WTC11 (cell line): ENCODE results near the gene GIT1. TPM values are rescaled to one million over a fixed set of nuclear protein-coding genes. Genes with fewer than 3 reads are reported as not detected.
A peak's percentile ranks its signal among the peaks of the same experiment; 100 is the strongest.

Experiments used
- ATAC-seq: fragments of 200-7000 bp; cut with Tn5 transposase; 2 replicates; pipeline ENCODE4 v1.10.0; 2021; ENCODE audit warnings: mild to moderate bottlenecking, moderate library complexity
- CTCF ChIA-PET: fragments of 300-600 bp; sonication (Branson Sonifier 250); formaldehyde crosslinking; loops from one replicate; lab custom pipeline; 2021; ENCODE audit warnings: antibody characterized with exemption; lab: Charles Lee
- POLR2A ChIA-PET: fragments of 350-600 bp; sonication (Branson Sonifier 250); formaldehyde crosslinking; loops from one replicate; lab custom pipeline; 2021; ENCODE audit warnings: antibody characterized with exemption; lab: Charles Lee
- DNase-seq: peaks from one replicate; pipeline ENCODE4 v3.0.0; 2021; ENCODE audit warnings: low spot score
- H3K27ac Mint-ChIP-seq: 2 replicates; pipeline ENCODE4 v1.8.0; 2021; ENCODE audit warnings: mixed read lengths
- H3K27me3 Mint-ChIP-seq: 2 replicates; pipeline ENCODE4 v1.8.0; 2021; ENCODE audit warnings: low read depth, mild to moderate bottlenecking, moderate library complexity, mixed read lengths
- H3K36me3 Mint-ChIP-seq: 2 replicates; pipeline ENCODE4 v1.8.0; 2021; ENCODE audit warnings: mixed read lengths
- H3K4me1 Mint-ChIP-seq: 2 replicates; pipeline ENCODE4 v1.8.0; 2022; ENCODE audit warnings: mixed read lengths
- H3K4me3 Mint-ChIP-seq: 2 replicates; pipeline ENCODE4 v1.8.0; 2021; ENCODE audit warnings: mild to moderate bottlenecking, moderate library complexity, mixed read lengths
- H3K9me3 Mint-ChIP-seq: 2 replicates; pipeline ENCODE4 v1.8.0; 2021; ENCODE audit warnings: mixed read lengths
- ESRRA ChIP-seq: sonication (generic); formaldehyde crosslinking; IDR thresholded peaks from 2 replicates; pipeline ENCODE4 v1.8.1; 2022; ENCODE audit warnings: mild to moderate bottlenecking, missing genetic modification reagents, borderline replicate concordance
- FOXK1 ChIP-seq: sonication (generic); formaldehyde crosslinking; IDR thresholded peaks from 2 replicates; pipeline ENCODE4 v1.8.0; 2022; ENCODE audit warnings: mild to moderate bottlenecking, moderate library complexity, missing genetic modification reagents
- MYBL2 ChIP-seq: sonication (generic); formaldehyde crosslinking; IDR thresholded peaks from 2 replicates; pipeline ENCODE4 v1.8.1; 2023; ENCODE audit warnings: mild to moderate bottlenecking, moderate library complexity, missing genetic modification reagents
- NFE2L1 ChIP-seq: sonication (generic); formaldehyde crosslinking; IDR thresholded peaks from 2 replicates; pipeline ENCODE4 v1.8.1; 2023; ENCODE audit warnings: missing genetic modification reagents
- NFYB ChIP-seq: sonication (generic); formaldehyde crosslinking; conservative IDR thresholded peaks from 2 replicates; pipeline ENCODE4 v1.8.0; 2022; ENCODE audit warnings: low read depth, missing genetic modification reagents
- NR3C1 ChIP-seq: sonication (generic); formaldehyde crosslinking; conservative IDR thresholded peaks from 2 replicates; pipeline ENCODE4 v1.8.1; 2023; ENCODE audit warnings: low read depth, mild to moderate bottlenecking, missing genetic modification reagents
- RELA ChIP-seq: sonication (generic); formaldehyde crosslinking; IDR thresholded peaks from 2 replicates; pipeline ENCODE4 v1.8.1; 2022; ENCODE audit warnings: missing genetic modification reagents, mild to moderate bottlenecking, borderline replicate concordance
- RORB ChIP-seq: fragments of 250-450 bp; sonication (Bioruptor Pico); IDR thresholded peaks from 2 replicates; pipeline ENCODE4 v1.9.0; 2021; ENCODE audit warnings: mild to moderate bottlenecking
- SMAD3 ChIP-seq: sonication (generic); formaldehyde crosslinking; IDR thresholded peaks from 2 replicates; pipeline ENCODE4 v1.8.0; 2022; ENCODE audit warnings: missing genetic modification reagents, mild to moderate bottlenecking, borderline replicate concordance
- ZBTB21 ChIP-seq: sonication (generic); formaldehyde crosslinking; IDR thresholded peaks from 2 replicates; pipeline ENCODE4 v1.8.1; 2023; ENCODE audit warnings: mild to moderate bottlenecking, missing genetic modification reagents, borderline replicate concordance
- total RNA-seq: library from RNA; stranded (reverse); gene quantifications from 3 replicates; pipeline ENCODE4 v1.2.3, GENCODE V29; 2021
- TF ChIP-seq, protein P1 (sequence below): sonication (generic); formaldehyde crosslinking; IDR thresholded peaks from 2 replicates; pipeline ENCODE4 v1.8.0; 2023; ENCODE audit warnings: missing genetic modification reagents, mild to moderate bottlenecking, borderline replicate concordance
- TF ChIP-seq, protein P2 (sequence below): sonication (generic); formaldehyde crosslinking; IDR thresholded peaks from 2 replicates; pipeline ENCODE4 v1.8.1; 2023; ENCODE audit warnings: mild to moderate bottlenecking, missing genetic modification reagents
- TF ChIP-seq, protein P3 (sequence below): sonication (generic); formaldehyde crosslinking; IDR thresholded peaks from 2 replicates; pipeline ENCODE4 v1.8.1; 2023; ENCODE audit warnings: mild to moderate bottlenecking, missing genetic modification reagents, moderate library complexity
- TF ChIP-seq, protein P4 (sequence below): sonication (generic); formaldehyde crosslinking; IDR thresholded peaks from 2 replicates; pipeline ENCODE4 v1.8.0; 2022; ENCODE audit warnings: mild to moderate bottlenecking, missing genetic modification reagents
- TF ChIP-seq, protein P5 (sequence below): sonication (generic); formaldehyde crosslinking; IDR thresholded peaks from 2 replicates; pipeline ENCODE4 v1.8.0; 2023; ENCODE audit warnings: missing genetic modification reagents
- TF ChIP-seq, protein P6 (sequence below): fragments of 250-450 bp; sonication (Bioruptor Pico); IDR thresholded peaks from 2 replicates; pipeline ENCODE4 v2.1.2; 2022; ENCODE audit warnings: mild to moderate bottlenecking, moderate library complexity
- TF ChIP-seq, protein P7 (sequence below): fragments of 250-450 bp; sonication (Bioruptor Pico); IDR thresholded peaks from 2 replicates; pipeline ENCODE4 v1.9.0; 2021; ENCODE audit warnings: mild to moderate bottlenecking, borderline replicate concordance
- TF ChIP-seq, protein P8 (sequence below): sonication (generic); formaldehyde crosslinking; IDR thresholded peaks from 2 replicates; pipeline ENCODE4 v1.8.1; 2022; ENCODE audit warnings: missing genetic modification reagents, borderline replicate concordance

Gene GIT1
- total RNA-seq, 1 experiment from 2014 or later: 66.9 TPM

DNA sequence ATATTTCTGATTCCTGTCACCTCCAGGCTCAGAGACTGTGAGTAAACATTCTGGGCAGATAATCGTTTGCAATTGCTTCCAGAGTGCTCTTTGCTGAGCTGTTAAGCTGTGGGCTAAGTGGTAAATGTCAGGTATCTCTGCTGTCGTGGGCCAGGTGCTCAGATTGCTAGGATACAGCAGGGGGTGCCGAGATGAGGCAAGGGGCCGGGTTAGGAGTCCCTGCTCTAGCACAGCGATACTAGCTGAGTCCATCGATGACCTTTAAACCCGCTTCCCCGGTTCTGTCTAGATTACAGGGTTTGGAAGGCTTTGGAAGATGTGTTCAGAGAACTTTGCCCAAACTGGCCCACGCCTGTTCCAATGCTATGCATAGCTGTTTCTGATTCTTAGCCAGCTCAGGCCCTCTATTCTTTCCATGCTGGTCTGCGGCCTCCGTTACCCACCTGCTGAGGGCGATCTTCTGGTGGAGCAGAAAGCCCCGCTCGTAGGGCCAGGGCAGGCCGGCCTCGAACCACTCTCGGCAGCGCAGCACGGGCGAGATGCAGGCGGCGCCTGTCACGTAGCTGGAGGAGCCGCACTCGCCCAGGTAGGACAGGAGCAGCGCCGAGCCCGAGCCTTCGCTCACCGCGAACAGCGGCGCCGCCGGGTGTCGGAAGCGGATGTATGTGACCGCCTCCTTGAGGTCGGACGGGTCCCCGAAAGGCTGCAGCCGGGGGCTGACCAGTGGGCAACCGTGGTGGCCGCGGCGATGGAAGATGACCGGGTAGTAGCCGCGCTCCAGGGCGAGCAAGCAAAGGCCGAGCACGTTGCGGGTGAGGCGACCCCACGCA lies 23.6 kb downstream of the GIT1 start (continued):
- 0 out of 2 replicates have a peak, but pooled peaks have one; percentile 48 for TF ChIP-seq FOXK1 (CRISPR knock-in tag)
- TF ChIP-seq, protein P1, sequence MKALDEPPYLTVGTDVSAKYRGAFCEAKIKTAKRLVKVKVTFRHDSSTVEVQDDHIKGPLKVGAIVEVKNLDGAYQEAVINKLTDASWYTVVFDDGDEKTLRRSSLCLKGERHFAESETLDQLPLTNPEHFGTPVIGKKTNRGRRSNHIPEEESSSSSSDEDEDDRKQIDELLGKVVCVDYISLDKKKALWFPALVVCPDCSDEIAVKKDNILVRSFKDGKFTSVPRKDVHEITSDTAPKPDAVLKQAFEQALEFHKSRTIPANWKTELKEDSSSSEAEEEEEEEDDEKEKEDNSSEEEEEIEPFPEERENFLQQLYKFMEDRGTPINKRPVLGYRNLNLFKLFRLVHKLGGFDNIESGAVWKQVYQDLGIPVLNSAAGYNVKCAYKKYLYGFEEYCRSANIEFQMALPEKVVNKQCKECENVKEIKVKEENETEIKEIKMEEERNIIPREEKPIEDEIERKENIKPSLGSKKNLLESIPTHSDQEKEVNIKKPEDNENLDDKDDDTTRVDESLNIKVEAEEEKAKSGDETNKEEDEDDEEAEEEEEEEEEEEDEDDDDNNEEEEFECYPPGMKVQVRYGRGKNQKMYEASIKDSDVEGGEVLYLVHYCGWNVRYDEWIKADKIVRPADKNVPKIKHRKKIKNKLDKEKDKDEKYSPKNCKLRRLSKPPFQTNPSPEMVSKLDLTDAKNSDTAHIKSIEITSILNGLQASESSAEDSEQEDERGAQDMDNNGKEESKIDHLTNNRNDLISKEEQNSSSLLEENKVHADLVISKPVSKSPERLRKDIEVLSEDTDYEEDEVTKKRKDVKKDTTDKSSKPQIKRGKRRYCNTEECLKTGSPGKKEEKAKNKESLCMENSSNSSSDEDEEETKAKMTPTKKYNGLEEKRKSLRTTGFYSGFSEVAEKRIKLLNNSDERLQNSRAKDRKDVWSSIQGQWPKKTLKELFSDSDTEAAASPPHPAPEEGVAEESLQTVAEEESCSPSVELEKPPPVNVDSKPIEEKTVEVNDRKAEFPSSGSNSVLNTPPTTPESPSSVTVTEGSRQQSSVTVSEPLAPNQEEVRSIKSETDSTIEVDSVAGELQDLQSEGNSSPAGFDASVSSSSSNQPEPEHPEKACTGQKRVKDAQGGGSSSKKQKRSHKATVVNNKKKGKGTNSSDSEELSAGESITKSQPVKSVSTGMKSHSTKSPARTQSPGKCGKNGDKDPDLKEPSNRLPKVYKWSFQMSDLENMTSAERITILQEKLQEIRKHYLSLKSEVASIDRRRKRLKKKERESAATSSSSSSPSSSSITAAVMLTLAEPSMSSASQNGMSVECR (CRISPR knock-in tag): 0 out of 2 replicates have a peak, but pooled peaks have one; percentile 54
- 0 out of 2 replicates have a peak, but pooled peaks have one; percentile 46 for TF ChIP-seq ZBTB21 (CRISPR knock-in tag)
- TF ChIP-seq RELA (CRISPR knock-in tag): 0 out of 2 replicates have a peak, but pooled peaks have one; percentile 67

DNA sequence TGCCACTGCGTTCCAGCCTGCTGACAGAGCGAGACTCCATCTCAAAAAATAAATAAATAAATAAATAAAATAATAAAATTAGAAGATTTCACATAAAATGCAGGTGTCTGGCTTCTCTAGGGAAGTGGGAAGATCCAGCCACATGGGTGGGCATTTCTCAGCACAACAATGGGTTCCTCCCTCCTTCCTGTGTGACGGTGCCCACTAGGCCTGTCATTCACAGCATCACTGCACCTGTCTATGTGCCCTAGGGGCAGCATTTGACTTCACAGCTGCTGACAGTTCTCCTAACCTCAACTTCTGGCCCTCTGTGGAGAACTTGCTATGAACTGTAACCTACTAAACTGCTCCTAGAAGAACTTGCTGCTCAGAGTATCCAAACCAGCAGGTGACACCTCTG lies 25.6 kb downstream of the GIT1 start:
- Mint-ChIP-seq H3K4me1 (peaks cover 8% of the 10 kb centered on the region), H3K4me3 (no peak overlapping the region), H3K36me3 (no peaks in the 10 kb centered on the region), H3K27ac (no peak overlapping the region), H3K27me3 (peaks cover 42% of the 10 kb centered on the region), H3K9me3 (no peaks in the 10 kb centered on the region)
- POLR2A ChIA-PET: no interaction called here
- CTCF ChIA-PET: interaction anchor here (0.6 to 11.4 kb wide), 3 partner anchors 49 to 194 kb away, joined by 3 to 112 read pairs (median 13); no protein-coding TSS in a partner anchor
- no peak for ATAC-seq
- peak; percentile 6 for DNase-seq
- TF ChIP-seq, protein P2, sequence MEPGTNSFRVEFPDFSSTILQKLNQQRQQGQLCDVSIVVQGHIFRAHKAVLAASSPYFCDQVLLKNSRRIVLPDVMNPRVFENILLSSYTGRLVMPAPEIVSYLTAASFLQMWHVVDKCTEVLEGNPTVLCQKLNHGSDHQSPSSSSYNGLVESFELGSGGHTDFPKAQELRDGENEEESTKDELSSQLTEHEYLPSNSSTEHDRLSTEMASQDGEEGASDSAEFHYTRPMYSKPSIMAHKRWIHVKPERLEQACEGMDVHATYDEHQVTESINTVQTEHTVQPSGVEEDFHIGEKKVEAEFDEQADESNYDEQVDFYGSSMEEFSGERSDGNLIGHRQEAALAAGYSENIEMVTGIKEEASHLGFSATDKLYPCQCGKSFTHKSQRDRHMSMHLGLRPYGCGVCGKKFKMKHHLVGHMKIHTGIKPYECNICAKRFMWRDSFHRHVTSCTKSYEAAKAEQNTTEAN (CRISPR knock-in tag): no peak
- TF ChIP-seq, protein P3, sequence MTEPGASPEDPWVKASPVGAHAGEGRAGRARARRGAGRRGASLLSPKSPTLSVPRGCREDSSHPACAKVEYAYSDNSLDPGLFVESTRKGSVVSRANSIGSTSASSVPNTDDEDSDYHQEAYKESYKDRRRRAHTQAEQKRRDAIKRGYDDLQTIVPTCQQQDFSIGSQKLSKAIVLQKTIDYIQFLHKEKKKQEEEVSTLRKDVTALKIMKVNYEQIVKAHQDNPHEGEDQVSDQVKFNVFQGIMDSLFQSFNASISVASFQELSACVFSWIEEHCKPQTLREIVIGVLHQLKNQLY (CRISPR knock-in tag): no peak
- TF ChIP-seq SMAD3 (no peak), NFE2L1 (CRISPR knock-in tag) (no peak), NR3C1 (no peak), RORB (CRISPR knock-in tag) (no peak), ESRRA (CRISPR knock-in tag) (no peak), NFYB (CRISPR knock-in tag) (no peak), MYBL2 (CRISPR knock-in tag) (no peak), RELA (CRISPR knock-in tag) (no peak)
- TF ChIP-seq, protein P4, sequence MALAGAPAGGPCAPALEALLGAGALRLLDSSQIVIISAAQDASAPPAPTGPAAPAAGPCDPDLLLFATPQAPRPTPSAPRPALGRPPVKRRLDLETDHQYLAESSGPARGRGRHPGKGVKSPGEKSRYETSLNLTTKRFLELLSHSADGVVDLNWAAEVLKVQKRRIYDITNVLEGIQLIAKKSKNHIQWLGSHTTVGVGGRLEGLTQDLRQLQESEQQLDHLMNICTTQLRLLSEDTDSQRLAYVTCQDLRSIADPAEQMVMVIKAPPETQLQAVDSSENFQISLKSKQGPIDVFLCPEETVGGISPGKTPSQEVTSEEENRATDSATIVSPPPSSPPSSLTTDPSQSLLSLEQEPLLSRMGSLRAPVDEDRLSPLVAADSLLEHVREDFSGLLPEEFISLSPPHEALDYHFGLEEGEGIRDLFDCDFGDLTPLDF (CRISPR knock-in tag): no peak
- TF ChIP-seq, protein P5, sequence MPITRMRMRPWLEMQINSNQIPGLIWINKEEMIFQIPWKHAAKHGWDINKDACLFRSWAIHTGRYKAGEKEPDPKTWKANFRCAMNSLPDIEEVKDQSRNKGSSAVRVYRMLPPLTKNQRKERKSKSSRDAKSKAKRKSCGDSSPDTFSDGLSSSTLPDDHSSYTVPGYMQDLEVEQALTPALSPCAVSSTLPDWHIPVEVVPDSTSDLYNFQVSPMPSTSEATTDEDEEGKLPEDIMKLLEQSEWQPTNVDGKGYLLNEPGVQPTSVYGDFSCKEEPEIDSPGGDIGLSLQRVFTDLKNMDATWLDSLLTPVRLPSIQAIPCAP (CRISPR knock-in tag): no peak
- TF ChIP-seq, protein P6, sequence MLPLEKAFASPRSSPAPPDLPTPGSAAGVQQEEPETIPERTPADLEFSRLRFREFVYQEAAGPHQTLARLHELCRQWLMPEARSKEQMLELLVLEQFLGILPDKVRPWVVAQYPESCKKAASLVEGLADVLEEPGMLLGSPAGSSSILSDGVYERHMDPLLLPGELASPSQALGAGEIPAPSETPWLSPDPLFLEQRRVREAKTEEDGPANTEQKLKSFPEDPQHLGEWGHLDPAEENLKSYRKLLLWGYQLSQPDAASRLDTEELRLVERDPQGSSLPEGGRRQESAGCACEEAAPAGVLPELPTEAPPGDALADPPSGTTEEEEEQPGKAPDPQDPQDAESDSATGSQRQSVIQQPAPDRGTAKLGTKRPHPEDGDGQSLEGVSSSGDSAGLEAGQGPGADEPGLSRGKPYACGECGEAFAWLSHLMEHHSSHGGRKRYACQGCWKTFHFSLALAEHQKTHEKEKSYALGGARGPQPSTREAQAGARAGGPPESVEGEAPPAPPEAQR (CRISPR knock-in tag): no peak
- TF ChIP-seq, protein P7, sequence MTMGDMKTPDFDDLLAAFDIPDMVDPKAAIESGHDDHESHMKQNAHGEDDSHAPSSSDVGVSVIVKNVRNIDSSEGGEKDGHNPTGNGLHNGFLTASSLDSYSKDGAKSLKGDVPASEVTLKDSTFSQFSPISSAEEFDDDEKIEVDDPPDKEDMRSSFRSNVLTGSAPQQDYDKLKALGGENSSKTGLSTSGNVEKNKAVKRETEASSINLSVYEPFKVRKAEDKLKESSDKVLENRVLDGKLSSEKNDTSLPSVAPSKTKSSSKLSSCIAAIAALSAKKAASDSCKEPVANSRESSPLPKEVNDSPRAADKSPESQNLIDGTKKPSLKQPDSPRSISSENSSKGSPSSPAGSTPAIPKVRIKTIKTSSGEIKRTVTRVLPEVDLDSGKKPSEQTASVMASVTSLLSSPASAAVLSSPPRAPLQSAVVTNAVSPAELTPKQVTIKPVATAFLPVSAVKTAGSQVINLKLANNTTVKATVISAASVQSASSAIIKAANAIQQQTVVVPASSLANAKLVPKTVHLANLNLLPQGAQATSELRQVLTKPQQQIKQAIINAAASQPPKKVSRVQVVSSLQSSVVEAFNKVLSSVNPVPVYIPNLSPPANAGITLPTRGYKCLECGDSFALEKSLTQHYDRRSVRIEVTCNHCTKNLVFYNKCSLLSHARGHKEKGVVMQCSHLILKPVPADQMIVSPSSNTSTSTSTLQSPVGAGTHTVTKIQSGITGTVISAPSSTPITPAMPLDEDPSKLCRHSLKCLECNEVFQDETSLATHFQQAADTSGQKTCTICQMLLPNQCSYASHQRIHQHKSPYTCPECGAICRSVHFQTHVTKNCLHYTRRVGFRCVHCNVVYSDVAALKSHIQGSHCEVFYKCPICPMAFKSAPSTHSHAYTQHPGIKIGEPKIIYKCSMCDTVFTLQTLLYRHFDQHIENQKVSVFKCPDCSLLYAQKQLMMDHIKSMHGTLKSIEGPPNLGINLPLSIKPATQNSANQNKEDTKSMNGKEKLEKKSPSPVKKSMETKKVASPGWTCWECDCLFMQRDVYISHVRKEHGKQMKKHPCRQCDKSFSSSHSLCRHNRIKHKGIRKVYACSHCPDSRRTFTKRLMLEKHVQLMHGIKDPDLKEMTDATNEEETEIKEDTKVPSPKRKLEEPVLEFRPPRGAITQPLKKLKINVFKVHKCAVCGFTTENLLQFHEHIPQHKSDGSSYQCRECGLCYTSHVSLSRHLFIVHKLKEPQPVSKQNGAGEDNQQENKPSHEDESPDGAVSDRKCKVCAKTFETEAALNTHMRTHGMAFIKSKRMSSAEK: no peak
- TF ChIP-seq, protein P8, sequence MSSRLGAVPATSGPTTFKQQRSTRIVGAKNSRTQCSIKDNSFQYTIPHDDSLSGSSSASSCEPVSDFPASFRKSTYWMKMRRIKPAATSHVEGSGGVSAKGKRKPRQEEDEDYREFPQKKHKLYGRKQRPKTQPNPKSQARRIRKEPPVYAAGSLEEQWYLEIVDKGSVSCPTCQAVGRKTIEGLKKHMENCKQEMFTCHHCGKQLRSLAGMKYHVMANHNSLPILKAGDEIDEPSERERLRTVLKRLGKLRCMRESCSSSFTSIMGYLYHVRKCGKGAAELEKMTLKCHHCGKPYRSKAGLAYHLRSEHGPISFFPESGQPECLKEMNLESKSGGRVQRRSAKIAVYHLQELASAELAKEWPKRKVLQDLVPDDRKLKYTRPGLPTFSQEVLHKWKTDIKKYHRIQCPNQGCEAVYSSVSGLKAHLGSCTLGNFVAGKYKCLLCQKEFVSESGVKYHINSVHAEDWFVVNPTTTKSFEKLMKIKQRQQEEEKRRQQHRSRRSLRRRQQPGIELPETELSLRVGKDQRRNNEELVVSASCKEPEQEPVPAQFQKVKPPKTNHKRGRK (CRISPR knock-in tag): no peak
